Fibroblast of skin of right biceps (primary cell): Measurements from ENCODE around the gene ADAT1.
A peak's percentile ranks its signal among the peaks of the same experiment; 100 is the strongest.

Source experiments
- DNase-seq: peaks from one replicate; pipeline ENCODE4 v3.0.0-alpha.2; 2013

ADAT1 gene

DNA sequence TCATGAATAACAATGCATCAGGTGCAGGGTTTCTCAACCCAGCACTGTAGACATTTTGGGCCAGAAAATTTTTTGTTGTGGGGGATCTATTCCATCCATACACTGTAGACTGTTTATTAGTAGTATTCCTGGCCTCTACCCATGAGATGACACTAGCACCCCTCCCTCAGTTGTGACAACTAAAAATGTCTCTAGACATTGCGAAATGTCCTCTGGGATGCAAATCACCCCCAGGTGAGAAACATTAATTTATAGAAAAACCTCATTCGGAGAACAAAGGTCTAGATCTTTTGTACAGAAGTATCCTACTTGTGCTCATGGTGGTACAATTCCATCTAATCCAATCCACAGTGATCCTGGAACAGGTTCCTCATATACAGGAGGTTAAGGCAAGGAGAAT lies 4.3 kb downstream of the ADAT1 start:
- no peak for DNase-seq

DNA sequence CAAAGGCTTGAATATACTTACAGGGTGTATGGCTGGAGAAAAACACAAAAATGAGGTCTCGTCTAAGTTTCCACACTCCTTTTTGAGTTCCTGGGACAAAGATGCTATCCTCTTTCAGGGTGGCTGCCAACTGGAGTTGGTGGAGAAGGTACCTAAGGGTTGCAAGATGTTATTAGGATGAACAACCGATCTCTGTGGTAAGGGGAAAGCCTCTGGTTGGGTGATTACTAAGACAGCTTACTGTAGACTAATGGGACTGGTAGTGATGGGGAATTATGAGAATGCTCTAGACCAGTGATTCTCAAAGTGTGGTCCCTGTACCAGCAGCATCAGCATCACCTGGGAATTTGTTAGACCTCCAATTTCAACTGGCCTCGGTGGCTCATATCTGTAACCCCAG lies 6.0 kb downstream of the ADAT1 start:
- no peak for DNase-seq

DNA sequence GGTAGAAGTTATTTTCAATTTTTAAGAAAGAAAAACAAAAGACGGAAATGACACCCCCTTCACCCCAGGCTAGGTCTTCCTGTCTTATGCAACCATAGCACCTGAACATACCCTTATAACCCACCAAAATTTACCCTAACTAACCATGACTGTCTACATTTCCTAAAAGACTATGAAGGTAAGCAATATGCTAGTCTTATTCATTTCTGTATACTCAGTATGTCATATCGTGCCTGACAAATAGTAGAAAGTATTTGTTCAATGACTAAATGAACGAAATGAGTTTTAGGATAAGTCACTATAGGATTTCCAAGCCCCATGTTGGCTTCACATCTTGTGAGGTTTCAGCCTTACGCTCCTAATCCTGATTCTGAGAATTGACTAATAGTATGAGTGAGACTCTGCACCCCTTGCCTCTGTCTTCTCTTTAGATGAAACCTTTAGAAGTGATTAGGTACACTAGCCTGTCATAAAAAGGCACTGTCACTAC lies 6.5 kb downstream of the ADAT1 start:
- no peak for DNase-seq

DNA sequence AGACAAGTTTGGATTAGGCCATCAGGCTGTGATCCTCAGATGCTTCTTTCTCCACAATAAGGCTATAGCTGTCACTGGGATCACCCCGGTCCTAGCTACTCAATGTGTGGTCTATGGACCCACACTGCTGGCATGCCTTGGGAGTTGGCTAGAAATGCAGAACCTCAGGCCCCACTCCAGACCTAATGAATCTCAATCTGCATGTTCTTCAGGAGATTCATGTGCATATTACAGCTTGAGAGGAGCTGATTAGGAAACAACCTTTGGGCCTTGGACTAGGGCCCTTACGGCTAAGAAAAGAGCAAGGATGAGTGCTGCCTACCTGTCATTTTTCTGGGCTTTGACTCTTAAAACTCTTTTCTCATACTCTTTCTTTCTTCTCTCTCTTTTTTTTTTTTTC lies 7.5 kb downstream of the ADAT1 start:
- no peak for DNase-seq

DNA sequence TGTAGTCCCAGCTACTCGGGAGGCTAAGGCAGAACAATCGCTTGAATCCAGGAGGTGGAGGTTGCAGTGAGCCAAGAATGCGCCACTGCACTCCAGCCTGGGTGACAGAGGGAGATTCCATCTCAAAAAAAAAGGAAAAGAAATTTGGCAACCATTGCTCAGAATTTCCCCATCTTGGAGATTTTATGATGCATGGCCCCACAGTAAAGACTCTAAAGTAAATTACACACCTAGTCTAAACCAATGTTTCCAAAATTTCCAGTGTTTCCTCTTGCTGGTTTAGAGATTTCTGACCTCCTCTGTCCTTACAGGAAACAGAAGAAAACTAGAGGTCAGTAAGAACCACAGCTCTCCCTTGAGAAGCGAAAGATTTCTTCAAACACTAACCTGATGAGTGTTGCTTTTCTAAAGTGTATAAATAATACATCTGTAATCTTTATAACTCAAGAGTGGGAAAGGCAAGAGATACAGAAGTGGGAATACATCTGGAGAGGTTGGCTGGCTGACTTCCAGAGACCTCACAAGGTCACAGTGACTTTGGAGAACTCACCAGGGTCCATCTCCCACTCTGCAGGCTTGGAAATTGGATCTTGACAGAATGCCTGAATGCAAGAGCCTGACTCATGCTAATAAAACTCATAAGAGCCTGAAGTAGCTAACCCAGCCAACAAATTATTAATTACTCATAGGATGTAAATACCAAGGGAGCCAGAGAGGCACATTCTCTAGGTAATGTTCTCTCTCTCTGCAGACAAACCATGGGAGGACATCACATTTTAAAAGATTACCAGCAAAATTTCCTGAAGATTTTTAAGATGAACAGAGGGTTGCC lies 8.8 kb downstream of the ADAT1 start:
- peak; percentile 65 for DNase-seq

DNA sequence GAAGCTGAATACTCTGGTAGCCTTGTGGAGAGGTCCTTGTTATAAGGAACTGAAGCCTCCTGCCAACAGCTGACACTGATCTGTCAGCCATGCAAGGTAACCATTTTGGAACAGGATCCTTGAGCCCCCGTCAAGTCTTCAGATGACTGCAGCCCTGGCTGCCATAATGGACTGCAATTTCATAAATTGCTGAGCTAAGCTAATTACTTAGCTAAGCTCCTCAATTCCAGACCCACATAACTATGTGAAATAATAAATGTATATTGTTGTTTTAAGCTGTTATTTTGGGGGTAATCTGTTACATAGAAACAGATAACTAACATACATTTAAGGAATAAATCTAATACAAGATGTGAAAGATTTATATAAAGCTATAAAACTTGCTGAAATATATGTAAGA lies 16.6 kb downstream of the ADAT1 start:
- DNase-seq = no peak

DNA sequence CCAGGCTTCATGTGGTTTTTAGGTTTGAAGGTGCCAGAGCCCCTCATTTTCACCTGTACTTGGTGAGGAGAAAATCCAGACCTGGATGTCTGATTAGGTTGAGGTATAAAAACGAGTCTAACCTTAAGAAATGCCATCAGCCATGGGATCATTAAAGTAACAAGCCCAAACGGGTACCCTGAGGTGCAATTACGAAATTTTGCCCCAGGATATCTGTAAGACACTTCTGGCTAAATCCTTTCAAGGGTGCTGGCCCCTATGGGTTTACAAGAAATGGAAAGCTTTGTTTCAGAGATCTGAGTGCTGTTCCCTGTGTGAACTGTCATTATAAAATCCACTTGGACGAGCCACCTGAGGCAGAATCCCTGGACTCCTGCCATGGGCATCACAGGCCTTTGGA lies 19.8 kb downstream of the ADAT1 start:
- no peak for DNase-seq

DNA sequence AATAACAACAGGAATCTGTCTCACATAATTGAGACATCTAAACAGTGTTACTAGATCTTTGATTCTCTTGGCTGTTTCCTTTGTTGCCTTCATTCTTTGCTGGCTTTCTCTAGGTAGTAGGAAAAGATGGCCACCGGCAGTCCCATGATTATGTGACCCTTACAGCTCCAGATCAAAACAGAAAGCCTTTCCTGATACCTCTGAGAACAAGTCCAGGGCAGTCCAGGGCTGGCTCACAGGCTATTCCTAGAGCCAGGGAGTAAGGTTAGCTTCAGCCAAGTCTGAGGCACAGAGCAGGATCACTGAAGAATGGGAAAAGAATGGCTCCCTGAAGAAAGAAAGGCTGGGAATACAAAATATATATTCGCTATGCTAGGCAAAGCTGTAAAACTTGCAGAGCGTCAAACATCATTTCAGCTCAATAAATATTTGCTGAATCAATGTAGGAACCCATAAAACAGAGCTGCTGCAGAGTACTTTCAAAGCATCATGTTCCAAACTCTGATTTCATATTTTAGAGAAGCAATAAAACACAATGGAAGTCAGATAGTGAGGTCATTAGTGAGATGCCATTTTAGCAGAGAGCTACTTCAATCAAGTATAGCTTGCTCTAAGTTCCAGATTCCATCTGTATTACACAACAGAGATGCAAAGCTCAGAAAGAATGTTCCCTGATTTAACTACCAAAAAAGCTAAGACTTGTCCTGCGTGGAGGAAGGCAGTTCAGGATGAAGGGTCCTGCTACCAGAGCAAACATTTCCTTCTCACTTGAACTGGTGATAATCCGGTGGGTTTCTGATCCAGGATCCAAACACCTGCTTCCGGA lies 23.4 kb downstream of the ADAT1 start:
- no peak for DNase-seq

DNA sequence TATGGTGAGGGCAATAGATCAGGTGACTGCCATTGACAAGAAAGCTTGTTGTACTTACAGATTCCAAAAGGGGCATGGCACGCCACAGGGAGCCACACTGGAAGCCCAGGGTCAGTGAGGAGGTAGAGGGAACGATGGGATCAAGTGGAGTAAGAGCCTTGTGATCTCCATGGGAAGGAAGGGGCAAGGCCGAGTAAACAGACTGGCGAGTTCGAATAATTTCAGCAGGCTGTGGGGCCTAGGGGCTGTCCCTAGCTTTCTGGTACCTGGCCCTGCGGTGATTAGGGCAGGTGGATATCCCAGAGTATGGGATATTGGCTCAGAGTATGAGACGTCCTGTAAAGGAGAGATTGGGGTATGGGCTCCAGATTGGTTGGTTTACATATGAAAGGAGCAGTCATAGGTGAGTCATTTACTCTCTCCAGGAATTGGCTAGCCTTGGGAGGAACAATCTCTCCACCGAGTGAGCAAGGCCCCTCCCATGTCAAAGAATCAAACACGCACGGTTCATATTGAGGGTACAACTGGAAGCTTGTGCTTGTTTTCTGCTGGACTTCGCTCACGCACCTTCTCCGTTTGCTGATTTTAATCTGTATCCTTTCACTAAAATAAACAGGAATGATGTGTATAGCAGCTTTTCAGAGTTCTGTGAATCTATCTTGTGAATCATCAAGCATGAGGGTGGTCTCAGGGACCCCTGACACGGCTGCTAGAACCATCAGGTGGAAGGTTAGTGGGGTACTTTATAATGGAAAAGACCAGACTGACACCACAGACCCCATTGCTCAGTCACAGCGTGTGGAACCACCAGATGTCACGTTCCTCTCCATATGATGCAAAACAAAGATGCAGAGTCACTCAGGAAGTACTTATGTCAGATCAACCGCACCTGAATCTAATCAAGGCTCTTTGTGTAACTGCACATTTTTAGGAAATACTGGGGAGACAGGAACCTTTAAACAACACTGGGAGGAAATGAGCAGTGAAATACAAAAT lies 29.0 kb downstream of the ADAT1 start:
- peak; percentile 79 for DNase-seq

DNA sequence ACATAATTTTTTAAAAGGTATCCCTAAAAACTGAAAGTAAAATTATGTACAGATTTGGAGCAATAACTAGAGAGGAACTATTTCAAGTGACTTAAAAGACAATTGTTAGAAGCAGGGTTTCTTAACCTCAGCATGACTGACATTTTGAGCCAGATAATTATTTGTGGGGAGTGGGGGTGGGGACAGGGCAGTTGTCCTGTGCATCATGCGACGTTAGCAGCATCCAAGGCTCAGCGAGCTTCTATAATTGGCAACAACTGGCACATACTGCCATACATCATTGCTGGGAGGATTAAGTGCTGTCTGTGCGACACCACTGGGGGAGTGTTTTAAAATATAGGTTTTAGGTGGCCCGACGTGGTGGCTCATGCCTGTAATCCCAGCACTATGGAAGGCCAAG lies 29.8 kb downstream of the ADAT1 start:
- DNase-seq = no peak

DNA sequence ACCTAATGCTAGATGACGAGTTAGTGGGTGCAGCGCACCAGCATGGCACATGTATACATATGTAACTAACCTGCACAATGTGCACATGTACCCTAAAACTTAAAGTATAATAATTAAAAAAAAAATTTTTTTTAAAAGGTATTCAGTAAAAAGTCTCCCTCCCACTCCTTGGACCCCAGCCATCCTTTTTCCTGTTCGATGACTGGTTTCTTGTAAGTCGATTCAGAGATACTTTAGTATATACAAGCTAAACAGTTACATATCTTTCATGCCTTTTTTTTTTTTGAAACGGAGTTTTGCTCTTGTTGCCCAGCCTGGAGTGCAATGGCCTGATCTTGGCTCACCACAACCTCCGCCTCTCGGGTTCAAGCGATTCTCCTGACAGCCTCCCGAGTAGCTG lies 31.2 kb downstream of the ADAT1 start:
- DNase-seq = peak; percentile 21

DNA sequence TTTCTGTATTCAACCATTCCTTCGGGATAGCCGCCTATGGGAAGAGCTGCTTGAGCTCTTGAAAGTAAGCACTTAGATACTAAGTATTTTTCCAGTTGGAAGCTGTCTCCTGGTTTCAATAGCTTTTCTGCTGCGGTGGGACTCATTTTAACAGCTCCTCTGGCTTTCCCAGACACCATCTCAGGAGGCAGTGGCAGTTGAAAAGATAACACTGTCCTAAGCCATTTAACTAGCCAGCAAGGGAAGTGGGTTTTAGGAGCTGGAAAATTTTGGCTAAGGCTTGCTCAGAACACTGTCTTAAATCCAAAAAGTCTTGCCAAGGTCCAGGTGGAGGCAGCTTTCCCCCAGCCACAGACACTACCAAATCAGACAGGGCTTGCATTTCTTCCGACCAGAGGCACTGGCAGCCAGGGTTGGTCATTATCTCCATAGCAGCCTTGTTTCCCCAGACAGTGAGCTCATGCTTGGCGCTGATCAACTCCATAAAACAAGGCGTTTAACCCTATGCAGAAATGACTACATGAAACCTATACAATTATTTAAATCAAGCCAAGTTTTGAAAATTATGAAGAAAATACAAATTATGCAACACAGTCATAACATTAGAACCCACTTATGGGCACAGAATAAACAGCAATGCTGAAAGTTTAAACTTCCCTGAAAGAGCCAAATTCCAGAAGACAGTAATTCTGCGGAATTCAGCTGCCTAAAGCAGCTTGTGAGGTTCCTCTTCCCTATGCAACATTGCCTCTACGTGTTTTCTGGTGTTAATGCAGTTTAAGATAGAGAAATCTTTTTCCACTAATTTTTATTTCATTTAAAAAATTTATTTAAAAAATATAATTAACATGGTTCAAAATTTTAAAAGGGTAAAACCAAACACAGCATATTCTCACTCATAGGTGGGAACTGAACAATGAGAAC lies 31.9 kb downstream of the ADAT1 start:
- DNase-seq = peak; percentile 64

DNA sequence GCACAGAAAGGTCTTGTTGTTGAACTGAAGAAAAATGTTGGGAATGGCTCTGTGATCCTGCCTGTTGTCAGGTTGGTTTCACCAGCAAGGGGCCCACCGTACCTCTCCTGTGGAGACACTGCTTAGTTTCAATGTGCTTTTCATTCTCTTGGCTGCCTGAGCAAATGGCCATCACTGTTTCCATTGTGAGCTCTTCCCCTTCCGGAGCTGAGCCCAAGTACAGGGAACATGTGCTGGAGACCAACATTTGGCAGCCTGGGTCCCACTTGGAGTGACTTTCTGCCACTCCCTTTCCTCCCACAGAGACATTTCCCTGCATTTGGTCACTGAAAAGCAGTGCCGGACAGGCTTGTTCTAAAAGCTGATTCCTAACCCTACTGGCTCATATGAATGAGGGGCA lies 33.8 kb downstream of the ADAT1 start:
- DNase-seq = no peak

DNA sequence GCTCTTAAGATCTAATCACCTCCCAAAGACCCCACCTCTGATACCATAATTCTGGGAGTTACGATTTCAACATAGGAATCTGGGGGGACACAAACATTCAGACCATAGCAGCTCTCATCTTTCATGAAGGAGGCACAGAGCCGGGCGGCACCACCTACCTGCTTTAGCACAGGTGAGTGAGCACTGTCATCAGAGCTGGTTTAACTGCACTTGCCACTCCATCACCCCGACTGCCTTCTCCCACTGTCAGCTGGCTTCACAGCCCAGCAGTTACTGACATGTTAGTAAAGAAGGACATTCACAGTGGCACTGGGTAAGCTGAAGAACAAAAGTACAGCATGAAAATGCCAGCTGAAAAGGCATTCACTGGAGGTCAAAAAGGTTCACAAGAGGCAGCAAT lies 34.4 kb downstream of the ADAT1 start:
- DNase-seq = no peak

DNA sequence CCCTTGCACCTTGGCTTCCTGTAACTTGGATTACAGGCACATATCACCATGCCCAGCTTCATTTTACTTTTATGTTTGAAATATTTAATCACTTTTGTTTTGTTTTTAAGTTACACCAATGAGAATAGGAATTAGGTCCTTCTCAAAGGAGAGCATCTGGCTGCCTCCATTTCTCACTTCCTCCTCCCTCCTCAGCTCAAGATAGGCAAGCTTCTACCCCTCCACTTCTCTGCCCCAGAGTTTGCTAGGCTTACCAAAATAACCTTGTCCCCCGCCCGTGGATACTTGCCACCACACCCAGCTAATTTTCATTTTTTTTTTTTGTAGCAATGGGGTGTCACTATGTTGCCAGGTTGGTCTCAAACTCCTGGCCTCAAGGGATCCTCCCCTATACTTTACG lies 39.0 kb downstream of the ADAT1 start:
- DNase-seq = no peak

DNA sequence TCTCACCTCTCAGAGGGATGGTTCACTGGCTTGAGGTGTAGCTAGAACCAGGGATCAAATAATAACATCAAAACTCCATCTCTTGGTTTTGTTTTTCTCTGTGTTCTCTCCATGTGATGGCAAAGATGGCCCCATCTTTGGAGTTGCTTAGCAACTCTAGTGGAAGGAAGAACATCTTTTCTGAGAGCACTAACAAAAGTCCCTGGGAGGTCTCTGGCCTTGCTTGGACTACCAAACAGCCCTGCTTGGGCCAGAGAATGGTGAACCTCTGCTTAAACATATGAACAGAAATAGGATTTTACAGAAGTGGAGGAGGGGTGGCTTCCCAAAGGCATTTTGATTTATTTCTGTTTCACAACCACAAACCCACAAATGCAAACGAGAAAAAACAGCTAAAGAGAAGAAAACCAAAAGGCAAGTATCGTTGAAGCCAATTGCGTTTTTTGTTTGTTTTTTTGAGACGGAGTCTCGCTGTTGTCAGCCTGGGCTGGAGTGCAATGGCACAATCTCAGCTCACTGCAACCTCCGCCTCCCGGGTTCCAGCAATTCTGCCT lies 43.7 kb downstream of the ADAT1 start:
- DNase-seq = no peak

DNA sequence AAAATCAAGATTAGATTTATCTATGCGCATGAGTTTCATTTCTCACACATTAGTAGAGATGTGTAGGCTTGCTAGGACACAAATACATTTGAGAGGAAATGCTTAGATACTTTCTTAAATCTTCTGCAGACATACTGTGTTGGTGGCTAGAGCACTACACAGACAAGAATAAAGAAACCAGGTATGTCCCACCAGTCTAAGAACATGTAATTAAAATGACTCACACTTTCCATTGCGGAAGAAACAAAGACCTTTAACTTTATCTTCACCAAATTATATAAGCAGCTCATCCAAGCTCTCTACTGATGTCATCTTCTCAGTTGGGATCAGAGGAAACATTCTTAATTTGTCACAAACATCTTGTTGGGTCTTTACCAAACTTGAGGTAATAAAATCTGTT lies 44.4 kb downstream of the ADAT1 start:
- DNase-seq = no peak

DNA sequence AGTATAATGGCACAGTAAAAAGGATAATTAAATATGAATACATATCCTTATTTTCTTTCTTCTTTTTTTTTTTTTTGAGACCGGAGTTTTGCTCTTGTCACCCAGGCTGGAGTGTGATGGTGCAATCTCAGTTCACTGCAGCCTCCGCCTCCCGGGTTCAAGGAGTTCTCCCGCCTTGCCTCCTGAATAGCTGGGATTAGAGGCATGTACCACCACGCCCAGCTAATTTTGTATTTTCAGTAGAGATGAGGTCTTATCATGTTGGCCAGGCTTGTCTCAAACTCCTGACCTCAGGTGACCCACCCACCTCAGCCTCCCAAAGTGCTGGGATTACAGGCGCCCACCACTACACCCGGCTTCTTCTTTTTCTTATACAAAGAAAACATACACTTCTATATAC lies 44.9 kb downstream of the ADAT1 start:
- no peak for DNase-seq

DNA sequence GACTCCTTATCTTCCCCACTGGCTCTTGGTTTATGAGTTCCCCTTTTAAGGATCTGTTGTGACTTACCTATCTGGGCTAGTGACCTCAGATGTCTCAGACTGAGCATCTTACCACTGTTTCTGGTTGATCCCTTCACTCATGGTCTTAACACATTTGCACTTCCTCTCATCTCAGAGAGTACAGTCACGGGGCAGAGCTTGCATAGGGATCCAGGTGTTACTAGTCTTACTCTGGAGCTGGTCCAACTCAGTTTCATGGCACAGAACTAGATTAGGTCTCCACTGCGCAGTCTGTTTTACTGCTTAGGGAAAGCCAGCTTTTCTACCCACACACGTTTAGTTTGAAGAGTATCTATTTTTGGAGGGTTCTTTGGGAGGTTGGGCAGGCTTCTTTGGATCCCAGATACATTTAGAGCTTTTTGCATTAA lies 46.7 kb downstream of the ADAT1 start:
- DNase-seq = no peak

DNA sequence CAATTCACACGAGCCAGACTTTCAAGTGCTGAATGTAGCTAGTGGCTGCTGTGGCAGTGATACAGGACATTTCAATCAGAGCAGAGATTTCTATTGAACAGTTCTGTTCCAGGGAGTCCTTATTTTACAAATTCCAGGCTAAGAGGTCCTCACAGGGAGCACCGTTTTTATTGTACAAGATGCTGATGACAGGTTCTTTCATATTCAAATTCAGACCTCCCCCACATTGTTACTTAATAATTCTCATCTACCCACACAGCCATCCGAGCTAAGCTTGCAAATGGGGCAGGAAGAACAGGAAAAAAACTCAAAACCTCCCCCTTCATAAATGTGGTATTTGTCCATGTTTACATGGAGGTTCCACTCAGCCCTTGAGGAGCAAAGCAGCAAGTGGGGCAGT lies 47.1 kb downstream of the ADAT1 start:
- no peak for DNase-seq

DNA sequence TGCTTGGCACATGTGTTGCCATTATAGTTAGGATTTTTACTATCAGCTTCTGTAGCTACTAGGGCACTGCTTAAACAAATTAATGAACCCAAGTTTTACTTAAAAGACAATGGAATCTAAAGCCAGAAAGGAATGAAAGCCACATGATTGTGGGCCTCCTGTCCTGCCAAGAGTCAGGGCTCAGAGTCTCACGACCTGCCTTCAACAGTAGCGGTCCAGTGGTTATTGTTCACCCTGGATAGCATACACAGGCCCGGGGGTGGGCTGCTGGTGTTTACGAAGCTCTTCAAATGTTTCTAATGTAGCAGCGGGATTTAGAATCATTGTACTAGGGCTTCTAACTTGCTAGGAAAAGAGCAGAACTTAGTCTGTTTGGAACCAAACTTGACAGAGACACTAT lies 49.1 kb downstream of the ADAT1 start:
- DNase-seq = no peak
